Peyer's patch (tissue), 4 donors: ENCODE data around the gene OR4X2.

Source experiments
- POLR2A ChIP-seq, 2 donors: fragments of 450-650 bp; IDR thresholded peaks; one replicate each; pipeline ENCODE4 v1.5.1; 2017; ENCODE audit warnings: antibody characterized with exemption in 2 of 2, mild to moderate bottlenecking in 2 of 2, moderate library complexity in 2 of 2
- TF ChIP-seq, protein P1 (sequence below), 6 experiments: fragments of 450-650 bp in 4 of 6; fragments of 200-600 bp in 2 of 6; sonication (generic) in 1 of 6; IDR thresholded peaks; one replicate each; pipeline ENCODE4 v1.5.1; 2017 to 2019; ENCODE audit warnings: antibody characterized with exemption in 6 of 6, mild to moderate bottlenecking in 3 of 6, moderate library complexity in 1 of 6

DNA sequence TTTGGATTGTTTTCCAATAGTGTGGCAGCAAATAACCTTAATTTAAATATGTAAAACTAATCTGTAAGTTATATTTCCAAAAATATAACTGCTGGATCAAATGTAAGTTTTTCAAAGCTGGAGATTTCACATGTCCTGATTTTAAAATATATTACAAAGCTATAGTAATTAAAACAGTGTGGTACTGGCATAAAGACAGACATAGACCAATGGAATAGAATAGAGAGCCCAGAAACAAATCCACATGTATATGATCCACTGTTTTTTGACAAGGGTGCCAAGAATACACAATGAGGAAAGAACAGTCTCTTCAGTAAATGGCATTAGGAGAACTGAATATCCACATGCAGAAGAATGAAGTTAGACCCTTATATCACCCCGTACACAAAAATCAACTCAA lies 4.0 kb downstream of the OR4X2 start:
- TF ChIP-seq, protein P1, sequence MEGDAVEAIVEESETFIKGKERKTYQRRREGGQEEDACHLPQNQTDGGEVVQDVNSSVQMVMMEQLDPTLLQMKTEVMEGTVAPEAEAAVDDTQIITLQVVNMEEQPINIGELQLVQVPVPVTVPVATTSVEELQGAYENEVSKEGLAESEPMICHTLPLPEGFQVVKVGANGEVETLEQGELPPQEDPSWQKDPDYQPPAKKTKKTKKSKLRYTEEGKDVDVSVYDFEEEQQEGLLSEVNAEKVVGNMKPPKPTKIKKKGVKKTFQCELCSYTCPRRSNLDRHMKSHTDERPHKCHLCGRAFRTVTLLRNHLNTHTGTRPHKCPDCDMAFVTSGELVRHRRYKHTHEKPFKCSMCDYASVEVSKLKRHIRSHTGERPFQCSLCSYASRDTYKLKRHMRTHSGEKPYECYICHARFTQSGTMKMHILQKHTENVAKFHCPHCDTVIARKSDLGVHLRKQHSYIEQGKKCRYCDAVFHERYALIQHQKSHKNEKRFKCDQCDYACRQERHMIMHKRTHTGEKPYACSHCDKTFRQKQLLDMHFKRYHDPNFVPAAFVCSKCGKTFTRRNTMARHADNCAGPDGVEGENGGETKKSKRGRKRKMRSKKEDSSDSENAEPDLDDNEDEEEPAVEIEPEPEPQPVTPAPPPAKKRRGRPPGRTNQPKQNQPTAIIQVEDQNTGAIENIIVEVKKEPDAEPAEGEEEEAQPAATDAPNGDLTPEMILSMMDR (IDR thresholded peaks at IDR 0.05), result no peak
- TF ChIP-seq POLR2A (IDR thresholded peaks at IDR 0.05), result no peak
